Stimulated activated CD8-positive, alpha-beta memory T cell treated with anti-CD3 and anti-CD28 coated beads, Interleukin-15, amount 100 ng/mL, for 48 hours (primary cell): ENCODE results near the gene ZBTB46.

Experiments used
- DNase-seq, 2 donors: peaks; one replicate each; pipeline ENCODE4 v3.0.0-alpha.2; 2020; ENCODE audit warnings: low read depth in 2 of 2

The ZBTB46 gene

GRCh38 chr20:63705232-63706026 lies 125.6 kb downstream of the ZBTB46 start:
- no peak for DNase-seq

DNA sequence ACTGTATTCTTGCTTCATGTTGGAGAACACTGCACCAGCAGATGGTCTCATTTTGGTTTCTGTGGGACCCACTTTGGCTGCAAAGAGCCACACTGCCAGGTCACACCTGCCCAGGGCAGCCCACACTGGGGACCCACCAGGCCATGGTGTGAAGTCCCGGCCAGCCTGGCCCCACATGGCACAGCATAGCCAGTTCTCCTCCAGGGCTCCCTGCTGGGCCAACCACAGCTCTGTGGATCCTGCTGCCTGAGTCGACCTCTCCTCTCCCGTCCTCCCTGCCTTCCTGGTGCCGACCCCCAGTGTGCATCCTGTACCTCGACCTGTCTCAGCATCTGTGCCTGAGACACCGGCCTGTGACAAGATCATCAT lies 126.3 kb downstream of the ZBTB46 start:
- DNase-seq = no peak

DNA sequence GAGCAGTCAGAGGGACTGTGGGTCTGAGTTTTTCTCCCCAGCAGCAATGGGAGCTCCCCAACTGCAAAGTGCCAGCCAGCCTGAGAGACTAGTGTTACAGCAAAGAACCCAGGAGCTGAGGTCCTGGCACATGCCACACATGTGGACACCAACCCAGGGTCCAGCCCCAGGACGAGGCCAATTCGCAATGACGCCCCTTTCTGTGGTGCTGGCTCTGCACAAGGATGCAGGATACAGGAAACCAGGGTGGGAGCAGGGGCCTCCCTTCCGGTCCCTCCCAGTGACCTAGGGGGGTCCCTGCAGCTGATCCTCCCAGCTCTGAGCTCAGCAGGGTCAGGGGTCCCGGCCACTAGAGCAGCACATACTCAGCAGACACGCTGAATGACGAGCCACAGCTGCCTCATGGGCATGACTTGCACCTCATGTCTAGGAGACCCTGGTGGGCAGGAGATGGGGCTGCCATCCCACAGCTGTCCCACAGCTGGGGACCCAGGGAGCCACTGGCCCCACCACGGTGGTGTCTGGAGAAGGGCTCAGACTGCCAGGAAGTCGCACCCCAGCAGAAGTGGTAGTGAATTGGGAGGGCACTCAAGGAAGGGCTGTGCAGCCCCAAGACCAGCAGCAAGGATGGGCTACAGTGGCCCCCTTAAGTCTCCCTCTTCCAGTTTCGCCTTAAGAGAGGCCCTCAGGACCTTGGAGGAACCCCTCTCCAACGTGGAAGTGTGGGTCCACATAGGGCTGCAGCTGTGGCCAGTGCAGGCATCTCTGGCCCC lies 126.9 kb downstream of the ZBTB46 start:
- no peak for DNase-seq

DNA sequence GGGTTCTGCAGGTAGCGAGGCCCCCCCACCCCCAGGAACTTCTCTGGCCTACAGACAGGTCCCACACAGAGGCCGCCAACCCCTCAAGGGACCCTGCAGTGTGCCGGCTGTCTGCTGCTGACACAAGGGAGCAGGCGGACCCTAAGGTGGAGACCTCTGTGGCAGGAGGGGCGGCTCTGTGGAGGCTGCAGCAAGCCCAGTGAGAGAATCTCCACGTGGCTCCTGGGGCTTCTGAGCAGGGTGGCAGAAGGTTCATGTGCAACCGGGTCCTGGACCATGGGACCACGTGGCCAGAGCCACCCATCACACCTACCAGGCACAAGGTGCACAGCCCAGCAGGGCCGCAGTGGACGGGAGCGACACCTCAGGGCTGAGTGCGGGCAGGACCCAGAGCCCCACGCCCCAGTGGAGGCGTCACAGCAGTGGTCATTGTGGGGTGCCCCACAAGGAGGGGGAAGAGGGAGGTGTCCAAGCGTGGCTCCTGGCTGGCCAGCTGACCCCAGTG lies 127.5 kb downstream of the ZBTB46 start:
- DNase-seq = no peak

GRCh38 chr20:63702751-63703470 lies 128.2 kb downstream of the ZBTB46 start:
- DNase-seq = no peak

DNA sequence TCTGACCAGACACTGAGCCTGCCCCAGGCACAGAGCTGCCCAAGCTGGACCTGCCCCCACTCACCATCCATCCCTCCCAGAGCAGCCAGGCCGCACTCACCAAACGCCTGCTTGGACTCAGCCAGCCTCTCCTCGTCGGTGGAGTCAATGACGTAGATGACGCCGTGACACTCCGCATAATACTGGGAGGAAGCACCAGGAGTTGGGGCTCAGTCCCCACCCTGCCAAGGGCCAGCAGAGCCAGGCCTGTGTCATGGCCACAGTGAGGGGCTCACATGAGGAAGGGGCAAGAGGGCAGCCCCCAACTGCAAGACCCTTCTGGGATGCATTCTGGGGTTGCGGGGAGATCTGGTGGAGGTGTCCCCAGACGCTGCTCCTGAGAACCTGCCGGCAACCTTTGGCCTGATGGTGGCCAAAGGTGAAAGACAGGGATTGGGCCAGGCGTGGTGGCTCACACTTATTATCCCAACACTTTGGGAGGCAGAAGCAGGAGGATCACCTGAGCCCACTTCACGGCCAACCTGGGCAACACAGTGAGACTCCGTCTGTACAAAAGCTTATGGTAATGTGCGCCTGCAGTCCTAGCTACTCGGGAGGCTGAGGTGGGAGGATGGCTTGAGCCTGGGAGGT lies 128.9 kb downstream of the ZBTB46 start:
- DNase-seq = no peak

GRCh38 chr20:63701329-63702035 lies 129.6 kb downstream of the ZBTB46 start:
- DNase-seq = no peak

- no peak for DNase-seq
These were observed 130.1 kb downstream of the ZBTB46 start for GRCh38 chr20:63701051-63701328.

- no peak for DNase-seq
These were observed 130.6 kb downstream of the ZBTB46 start for GRCh38 chr20:63700199-63701050.

GRCh38 chr20:63699466-63700198 lies 131.4 kb downstream of the ZBTB46 start:
- no peak for DNase-seq

DNA sequence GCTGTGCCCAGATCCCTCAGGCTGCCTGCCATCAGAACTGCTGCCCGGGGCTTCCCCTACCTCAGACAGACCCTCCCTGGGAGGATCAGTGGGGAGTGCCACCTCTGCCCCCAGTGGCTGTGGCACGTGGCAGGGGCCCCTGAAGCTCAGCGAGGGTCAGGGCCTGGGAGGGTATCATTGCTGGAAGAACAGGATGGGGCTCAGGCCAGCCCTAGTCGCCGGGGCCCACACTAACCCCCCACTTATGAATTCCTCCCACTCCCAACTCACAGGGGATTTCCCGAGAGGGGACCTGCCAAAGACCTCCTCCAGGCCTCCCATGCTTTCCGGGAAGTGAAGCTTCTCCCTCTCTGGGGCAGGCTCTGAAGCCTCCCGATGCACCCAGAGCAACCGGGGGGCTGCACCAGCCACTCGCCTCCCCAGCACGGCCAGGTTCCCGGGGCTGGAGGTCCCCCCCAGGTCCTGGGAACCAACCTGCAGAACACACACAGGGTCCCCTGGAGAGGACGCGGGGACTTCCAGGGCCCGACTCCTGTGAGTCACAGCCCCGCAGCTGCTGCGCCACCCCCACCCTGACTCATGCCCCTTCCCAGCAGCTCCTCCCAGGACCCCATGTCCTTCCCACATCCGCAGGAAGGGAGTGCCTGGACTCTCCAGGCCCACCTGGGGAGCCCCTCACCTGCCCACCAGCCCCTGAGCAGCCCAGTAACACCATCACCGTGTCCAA lies 132.2 kb downstream of the ZBTB46 start:
- DNase-seq = peak; percentile 50 to 53

DNA sequence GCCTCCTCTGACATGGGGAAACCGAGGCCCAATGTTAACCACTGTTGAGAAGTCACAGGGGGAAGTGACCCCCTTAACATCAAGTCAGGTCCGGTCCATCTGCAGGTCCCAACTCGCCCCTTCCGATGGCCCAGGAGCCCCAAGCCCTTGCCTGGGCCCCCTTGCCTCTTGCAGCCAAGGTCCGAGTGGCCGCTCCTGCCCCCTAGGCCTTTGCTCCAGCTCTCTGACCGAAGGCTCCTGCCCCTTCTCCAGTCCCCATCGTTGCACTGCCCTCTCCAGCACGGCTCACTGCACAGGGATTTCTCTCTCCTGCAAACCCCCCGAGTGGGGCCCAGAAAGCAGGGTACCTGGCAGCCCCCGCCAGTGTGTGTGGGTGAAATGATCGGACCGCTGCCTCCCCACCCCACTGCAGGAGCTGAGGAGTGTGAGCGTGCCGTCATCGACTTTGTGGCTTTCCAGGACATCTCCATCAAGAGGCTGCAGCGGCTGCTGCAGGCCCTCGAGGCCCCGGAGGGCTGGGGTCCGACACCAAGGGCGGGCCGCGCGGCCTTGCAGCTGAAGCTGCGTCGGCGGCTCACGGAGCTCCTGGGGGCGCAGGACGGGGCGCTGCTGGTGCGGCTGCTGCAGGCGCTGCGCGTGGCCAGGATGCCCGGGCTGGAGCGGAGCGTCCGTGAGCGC lies 133.1 kb downstream of the ZBTB46 start:
- DNase-seq = no peak

DNA sequence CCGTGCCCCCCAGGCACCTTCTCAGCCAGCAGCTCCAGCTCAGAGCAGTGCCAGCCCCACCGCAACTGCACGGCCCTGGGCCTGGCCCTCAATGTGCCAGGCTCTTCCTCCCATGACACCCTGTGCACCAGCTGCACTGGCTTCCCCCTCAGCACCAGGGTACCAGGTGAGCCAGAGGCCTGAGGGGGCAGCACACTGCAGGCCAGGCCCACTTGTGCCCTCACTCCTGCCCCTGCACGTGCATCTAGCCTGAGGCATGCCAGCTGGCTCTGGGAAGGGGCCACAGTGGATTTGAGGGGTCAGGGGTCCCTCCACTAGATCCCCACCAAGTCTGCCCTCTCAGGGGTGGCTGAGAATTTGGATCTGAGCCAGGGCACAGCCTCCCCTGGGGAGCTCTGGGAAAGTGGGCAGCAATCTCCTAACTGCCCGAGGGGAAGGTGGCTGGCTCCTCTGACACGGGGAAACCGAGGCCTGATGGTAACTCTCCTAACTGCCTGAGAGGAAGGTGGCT lies 133.7 kb downstream of the ZBTB46 start:
- no peak for DNase-seq

DNA sequence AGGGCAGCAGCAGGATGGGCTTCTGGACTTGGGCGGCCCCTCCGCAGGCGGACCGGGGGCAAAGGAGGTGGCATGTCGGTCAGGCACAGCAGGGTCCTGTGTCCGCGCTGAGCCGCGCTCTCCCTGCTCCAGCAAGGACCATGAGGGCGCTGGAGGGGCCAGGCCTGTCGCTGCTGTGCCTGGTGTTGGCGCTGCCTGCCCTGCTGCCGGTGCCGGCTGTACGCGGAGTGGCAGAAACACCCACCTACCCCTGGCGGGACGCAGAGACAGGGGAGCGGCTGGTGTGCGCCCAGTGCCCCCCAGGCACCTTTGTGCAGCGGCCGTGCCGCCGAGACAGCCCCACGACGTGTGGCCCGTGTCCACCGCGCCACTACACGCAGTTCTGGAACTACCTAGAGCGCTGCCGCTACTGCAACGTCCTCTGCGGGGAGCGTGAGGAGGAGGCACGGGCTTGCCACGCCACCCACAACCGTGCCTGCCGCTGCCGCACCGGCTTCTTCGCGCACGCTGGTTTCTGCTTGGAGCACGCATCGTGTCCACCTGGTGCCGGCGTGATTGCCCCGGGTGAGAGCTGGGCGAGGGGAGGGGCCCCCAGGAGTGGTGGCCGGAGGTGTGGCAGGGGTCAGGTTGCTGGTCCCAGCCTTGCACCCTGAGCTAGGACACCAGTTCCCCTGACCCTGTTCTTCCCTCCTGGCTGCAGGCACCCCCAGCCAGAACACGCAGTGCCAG lies 134.3 kb downstream of the ZBTB46 start, which contains the start of gene TNFRSF6B:
Gene TNFRSF6B (plus strand): TSS at position 25 of the 729 bp plus-strand sequence. CDS start 116 bp downstream, at position 141.
- no peak for DNase-seq

GRCh38 chr20:63696306-63696627 lies 134.8 kb downstream of the ZBTB46 start:
- DNase-seq = no peak

DNA sequence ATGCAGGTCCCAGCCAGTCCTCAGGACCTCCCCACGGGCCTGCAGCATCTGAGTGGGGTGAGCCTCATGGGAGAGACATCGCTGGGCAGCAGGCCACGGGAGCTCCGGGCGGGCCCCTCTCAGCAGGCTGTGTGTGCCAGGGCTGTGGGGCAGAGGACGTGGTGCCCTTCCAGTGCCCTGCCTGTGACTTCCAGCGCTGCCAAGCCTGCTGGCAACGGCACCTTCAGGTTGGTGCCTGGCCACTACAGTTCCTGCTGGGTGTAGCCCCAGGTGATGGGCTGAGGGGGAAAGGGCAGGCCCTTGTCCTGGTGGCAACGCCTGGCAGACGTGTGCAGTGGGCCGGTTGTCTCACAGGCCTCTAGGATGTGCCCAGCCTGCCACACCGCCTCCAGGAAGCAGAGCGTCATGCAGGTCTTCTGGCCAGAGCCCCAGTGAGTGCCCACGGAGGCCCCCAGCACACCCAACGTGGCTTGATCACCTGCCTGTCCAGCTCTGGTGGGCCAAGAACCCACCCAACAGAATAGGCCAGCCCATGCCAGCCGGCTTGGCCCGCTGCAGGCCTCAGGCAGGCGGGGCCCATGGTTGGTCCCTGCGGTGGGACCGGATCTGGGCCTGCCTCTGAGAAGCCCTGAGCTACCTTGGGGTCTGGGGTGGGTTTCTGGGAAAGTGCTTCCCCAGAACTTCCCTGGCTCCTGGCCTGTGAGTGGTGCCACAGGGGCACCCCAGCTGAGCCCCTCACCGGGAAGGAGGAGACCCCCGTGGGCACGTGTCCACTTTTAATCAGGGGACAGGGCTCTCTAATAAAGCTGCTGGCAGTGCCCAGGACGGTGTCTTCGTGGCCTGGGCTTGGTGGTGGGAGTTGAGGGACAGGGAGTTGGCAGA lies 135.4 kb downstream of the ZBTB46 start:
- no peak for DNase-seq
